Measurements from ENCODE around the gene CEACAM1.

DNA sequence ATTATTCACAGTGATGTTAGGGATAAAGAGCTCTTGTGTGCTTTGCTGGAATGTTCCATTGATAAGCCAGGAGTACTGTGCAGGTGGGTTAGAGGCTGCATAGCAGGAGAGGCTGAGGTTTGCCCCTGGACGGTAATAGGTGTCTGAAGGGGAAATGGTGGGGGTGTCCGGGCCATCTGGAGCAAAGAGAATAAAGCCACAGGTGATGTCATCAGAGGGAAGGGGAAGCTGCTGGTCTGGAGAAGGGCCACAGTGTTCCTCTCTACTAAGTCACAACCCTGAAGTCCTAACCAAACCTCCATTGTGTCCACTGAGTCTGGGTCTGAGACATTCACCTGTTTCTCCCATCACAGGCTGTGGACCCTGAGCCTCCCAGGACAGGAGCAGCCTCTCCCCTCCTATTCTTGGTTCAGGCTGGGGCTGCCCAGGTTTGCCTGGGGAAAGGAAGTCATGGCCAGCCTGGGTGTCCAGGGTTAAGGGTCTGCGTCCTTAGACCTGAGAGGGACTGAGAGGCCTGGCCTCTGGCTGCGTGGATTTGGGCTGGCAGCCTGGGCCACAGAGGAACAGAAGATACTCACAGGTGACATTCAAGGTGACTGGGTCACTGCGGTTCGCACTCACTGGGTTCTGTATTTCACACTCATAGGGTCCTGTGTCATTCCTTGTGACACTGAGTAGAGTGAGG is 6.8 kb downstream of the CEACAM1 start:
- TF ChIP-seq, protein P1, sequence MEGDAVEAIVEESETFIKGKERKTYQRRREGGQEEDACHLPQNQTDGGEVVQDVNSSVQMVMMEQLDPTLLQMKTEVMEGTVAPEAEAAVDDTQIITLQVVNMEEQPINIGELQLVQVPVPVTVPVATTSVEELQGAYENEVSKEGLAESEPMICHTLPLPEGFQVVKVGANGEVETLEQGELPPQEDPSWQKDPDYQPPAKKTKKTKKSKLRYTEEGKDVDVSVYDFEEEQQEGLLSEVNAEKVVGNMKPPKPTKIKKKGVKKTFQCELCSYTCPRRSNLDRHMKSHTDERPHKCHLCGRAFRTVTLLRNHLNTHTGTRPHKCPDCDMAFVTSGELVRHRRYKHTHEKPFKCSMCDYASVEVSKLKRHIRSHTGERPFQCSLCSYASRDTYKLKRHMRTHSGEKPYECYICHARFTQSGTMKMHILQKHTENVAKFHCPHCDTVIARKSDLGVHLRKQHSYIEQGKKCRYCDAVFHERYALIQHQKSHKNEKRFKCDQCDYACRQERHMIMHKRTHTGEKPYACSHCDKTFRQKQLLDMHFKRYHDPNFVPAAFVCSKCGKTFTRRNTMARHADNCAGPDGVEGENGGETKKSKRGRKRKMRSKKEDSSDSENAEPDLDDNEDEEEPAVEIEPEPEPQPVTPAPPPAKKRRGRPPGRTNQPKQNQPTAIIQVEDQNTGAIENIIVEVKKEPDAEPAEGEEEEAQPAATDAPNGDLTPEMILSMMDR (conservative IDR thresholded peaks at IDR 0.05 in 1 of 2, IDR thresholded peaks at IDR 0.05 in 1 of 2; ENCODE audit: low read depth in 1 of 2, low read length in 2 of 2) = no peak
- TF ChIP-seq EZH2 (IDR thresholded peaks at IDR 0.05; ENCODE audit: low read length, missing control alignments) = no peak

Data from fibroblast of lung (primary cell).